ENCODE measurements around the gene CCDC50.

- TF ChIP-seq CTCF (IDR thresholded peaks at IDR 0.05) = no peak
- TF ChIP-seq ZFX (IDR thresholded peaks at IDR 0.05; ENCODE audit: borderline replicate concordance) = no peak
These were observed 22.8 kb downstream of the CCDC50 start for GRCh38 chr3:191352014-191352413.
